ENCODE measurements around the gene DHRSX.
"Not testable (repeated sequence)": the region's sequence is repeated elsewhere in the genome, so short reads cannot be mapped to it uniquely, and the experiment has no call there.

Gene DHRSX

DNA sequence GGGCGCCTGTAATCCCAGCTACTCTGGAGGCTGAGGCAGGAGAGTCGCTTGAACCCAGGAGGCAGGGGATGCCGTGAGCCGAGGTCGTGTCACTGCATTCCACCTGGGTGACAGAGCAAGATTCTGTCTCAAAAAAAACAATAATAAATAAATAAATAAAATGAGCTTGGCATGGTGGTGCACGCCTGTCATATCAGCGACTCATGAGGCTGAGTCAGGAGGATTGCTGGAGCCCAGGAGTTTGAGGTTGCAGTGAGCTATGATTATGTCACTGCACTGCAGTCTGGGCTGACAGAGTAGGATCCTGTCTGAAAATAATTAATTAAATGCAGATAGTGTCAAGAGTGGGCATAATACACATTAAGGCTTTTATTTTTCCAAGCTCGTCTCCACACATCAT is 77.5 kb downstream of the DHRSX start:
- DNase-seq = peak; percentile 70

DNA sequence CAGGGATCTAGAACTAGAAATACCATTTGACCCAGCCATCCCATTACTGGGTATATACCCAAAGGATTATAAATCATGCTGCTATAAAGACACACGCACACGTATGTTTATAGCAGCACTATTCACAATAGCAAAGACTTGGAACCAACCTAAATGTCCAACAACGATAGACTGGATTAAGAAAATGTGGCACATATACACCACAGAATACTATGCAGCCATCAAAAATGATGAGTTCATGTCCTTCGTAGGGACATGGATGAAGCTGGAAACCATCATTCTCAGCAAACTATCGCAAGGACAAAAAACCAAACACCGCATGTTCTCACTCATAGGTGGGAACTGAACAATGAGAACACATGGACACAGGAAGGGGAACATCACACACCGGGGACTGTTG is 81.4 kb downstream of the DHRSX start:
- not testable (repeated sequence) for DNase-seq

GRCh38 chrX:2418000-2418399 is 82.8 kb downstream of the DHRSX start:
- no peak for DNase-seq

DNA sequence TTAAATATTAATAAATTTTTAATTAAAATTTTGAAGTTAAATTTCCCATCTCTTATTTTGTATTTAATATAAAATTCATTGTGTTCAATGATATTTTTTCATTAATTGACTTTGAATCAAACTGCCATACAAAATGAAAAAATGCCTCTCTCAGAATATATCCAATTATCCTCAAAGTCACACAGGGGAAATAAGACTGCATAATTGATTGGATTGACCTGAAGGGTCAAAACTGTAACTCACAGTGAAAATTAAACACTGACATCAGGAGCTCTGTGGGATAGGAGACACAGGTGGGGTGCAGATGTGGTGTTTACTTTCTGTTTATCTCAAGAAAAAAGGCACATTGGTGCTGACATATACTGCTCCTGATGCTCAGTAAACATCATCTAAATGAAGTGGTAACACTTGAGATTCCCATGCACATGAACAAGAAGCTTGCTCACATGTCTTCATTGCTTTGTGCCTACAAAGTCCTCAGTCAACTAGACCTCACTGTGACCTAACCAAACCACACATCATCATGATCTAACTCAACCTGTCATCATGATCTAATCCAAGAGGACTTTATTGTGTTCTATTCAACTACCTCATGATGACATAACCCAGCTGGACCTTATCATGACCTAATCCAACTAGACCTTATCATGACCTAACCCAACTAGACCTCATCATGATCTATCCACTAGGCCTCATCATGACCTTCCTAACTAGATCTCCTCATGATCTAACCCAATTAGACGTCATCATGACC is 83.7 kb downstream of the DHRSX start:
- DNase-seq = no peak

- no peak for DNase-seq
Measured at GRCh38 chrX:2414384-2414783, 86.4 kb downstream of the DHRSX start.

DNA sequence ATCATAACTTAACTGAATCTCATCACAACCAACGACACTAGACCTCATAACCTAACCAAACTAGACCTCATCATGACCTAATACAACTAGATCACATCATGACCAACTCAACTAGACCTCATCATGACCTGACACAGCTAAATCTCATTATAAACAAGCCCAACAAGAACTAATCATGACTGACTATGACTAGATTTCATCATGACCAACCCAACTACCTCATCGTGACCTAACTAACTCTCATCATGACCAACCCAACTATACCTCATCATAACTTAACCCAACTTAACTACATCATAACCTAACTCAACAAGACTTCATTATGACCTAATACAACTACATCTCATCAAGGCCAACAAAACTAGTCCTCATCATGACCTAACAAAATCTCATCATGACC is 86.8 kb downstream of the DHRSX start:
- DNase-seq = no peak

- DNase-seq = no peak
Measured at GRCh38 chrX:2412131-2412530, 88.6 kb downstream of the DHRSX start.

DNA sequence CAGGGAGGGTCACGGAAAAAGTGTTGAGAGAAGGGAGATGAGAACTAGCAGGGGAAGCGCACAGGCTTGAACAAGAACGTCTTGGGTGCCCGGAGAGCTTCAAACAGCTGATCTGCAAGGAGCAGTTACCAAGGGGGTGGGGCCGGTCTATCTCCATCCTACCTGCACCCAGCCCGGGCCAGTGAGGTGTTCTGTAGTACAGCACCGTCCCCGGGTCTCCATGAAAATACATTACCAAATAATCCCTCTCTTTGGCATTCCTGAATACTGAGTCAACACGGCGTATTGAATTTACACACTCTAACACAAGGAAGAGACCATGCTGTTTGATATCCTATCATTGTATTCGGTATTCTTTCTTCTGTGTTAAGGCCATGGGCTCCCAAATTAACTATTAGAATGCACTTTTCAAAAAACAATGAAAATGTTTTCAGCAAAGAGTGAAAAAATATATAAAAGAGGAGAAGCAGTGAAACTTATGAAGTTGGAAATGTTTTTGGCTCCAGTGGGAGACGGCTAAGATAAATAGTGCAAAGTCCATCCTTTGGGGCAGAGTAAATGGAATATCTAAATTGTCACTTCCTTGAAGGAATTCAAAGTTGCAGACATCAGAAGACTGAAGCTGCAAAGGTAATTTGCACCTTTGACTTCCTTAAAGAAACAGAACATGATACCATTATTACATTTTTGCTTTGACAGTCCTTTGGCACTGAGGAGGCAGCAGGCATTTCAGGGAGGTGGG is 90.3 kb downstream of the DHRSX start:
- no peak for DNase-seq

GRCh38 chrX:2409796-2410195 is 91.0 kb downstream of the DHRSX start:
- DNase-seq = no peak

DNA sequence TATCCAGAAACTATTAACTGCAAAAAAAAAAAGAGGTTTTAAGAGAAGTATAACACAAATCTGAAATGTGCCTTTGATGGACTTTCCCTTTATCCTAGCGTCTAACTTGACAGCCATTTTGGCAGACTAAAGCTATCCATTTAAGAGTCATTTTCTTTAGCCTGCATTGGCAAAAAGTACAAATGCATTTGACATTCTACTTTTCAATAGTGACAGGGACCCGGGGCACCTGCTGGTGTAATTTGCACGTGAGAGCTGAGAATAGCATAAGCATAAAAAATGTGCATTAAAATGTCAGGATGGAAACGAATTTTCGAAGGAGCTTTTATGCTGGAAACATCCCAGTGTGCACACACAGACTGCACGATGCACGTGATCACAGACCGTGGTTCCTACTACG is 91.9 kb downstream of the DHRSX start:
- no peak for DNase-seq

GRCh38 chrX:2406891-2407518 is 93.8 kb downstream of the DHRSX start:
- no peak for DNase-seq

DNA sequence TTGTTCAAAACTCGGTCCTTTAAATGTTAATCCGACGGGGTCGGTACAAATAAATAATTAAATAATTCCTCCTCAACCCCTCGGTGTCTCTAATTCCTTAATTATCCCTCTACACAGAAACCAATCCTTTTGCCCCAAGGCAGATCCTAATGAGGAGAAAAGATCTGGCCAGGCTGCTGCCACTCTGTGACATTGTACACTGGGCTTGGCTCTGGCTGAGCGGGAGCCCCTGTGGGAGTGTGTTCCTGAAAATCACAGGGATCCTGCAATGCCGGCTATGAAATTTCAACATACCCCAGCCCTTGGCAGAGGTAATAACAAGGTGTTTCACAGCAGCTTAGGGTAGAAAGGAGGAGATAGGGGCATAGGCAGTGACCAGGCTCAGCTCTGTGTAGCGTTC is 96.0 kb downstream of the DHRSX start:
- DNase-seq = no peak

GRCh38 chrX:2402361-2402690 is 98.5 kb downstream of the DHRSX start:
- no peak for DNase-seq

GRCh38 chrX:2401590-2402360 is 99.0 kb downstream of the DHRSX start:
- DNase-seq = no peak

- no peak for DNase-seq
Measured at GRCh38 chrX:2401201-2401589, 99.6 kb downstream of the DHRSX start.

- peak; percentile 70 for DNase-seq
Measured at GRCh38 chrX:2398064-2398656, 102.6 kb downstream of the DHRSX start.

DNA sequence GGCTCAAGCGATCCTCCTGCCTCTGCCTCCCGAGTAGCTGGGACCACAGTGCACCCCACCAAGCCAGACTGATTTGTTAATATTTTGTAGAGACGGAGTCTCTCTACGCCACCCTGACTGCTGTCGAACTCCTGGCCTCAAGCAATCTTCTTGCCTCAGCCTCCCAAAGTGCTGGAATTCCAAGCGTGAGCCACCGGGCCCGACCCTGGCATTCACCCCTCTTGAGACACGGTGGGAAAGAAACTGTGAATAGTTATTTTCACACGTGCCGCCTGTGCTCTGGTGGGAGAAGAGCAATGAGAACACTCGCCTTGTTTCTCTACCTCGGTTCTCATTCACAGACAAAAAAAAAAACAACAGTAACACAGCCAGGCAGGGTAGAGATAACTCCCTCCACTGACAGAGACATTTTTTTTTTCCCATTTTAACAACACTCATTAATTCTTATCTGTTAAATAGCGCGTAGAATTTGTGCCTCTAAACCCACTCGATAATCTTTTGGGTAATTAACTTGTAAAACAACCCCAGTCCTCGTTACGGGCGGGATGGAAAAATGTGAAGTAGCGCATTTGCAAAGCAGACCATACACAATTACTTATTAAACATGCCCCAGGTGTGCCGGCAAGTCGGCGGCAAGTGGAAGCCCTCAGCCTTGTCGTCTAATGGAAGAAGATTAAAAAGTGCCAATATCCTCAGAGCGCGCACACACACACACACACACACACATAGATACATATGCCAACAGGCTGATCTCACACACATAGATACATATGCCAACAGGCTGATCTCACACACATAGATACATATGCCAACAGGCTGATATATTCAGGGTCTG is 103.3 kb downstream of the DHRSX start:
- DNase-seq = no peak

DNA sequence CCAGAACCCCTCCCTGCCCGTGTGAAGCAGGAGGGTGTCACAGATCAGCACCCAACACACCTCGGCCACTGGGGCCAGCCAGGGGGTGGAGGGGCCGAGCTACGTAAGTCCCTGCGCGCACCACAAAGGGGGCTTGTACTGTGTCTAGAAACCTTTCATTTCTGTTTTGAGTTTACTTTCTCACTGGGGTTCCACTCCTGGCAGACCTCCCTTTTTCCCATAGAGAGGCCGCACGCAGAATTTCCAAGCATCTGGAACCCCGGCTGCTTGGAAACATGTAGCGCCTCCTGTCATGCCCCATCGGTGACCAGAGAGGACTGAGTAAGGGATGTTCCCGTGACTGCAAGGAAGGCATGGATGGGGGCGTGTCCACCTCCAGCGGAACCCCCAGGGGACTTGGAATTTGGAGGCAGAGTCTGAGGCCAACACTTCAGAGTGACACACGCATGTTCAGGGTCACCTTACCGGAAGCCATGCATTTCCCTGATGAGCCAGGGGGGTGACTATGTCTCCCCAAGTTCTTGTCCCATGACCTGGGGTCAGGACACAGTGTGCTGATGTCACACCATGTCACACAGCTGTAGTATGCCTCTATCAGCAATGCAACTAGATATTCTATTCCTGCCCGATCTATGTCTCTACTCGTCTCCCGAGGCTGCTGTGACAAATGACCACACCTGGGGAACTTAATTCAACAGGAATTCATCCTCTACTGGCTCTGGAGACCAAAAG is 105.3 kb downstream of the DHRSX start:
- no peak for DNase-seq

- peak; percentile 90 for DNase-seq
Measured at GRCh38 chrX:2391869-2392606, 108.7 kb downstream of the DHRSX start.

- no peak for DNase-seq
Measured at GRCh38 chrX:2390754-2391153, 110.0 kb downstream of the DHRSX start.

GRCh38 chrX:2389731-2390130 is 111.0 kb downstream of the DHRSX start:
- DNase-seq = not testable (repeated sequence)

Data from HCEC 1CT (cell line).